ENCODE measurements around the gene PCDH8. TPM values are rescaled to one million over a fixed set of nuclear protein-coding genes. Genes with fewer than 3 reads are reported as not detected.

The PCDH8 gene
- total RNA-seq, 1 donor from 2014 or later: 89.0 TPM

DNA sequence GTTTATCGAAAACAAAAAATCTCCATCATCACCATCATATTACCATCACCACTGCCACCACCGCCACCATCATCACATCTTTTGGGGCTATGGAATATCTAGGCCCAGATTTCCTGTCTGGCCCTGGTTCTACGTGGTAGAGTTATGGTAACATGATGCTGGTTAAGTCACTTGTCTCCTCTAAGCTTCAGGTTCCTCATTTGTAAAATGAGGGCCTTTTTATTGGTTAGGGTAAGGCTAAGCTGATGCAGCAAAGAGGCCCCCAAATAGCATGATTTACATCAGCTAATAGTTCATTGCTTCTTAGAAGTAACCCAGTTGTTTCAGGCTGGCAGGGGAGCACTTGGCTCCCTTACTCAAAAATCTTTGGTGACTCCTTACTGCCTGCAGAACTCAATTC, 37.9 kb downstream of the PCDH8 start:
- Mint-ChIP-seq H3K36me3 (ENCODE audit: unreplicated experiment) (no peaks in the 10 kb centered on the region), H3K4me1 (ENCODE audit: low read depth, unreplicated experiment) (peaks cover 6% of the 10 kb centered on the region), H3K27me3 (ENCODE audit: unreplicated experiment) (peaks cover 3% of the 10 kb centered on the region), H3K27ac (ENCODE audit: unreplicated experiment) (no peak overlapping the region), H3K9me3 (ENCODE audit: unreplicated experiment) (no peaks in the 10 kb centered on the region), H3K4me3 (ENCODE audit: unreplicated experiment) (no peak overlapping the region)
- DNase-seq: no peak
- no peak for TF ChIP-seq CTCF (IDR thresholded peaks at IDR 0.05; ENCODE audit: partially characterized antibody, unreplicated experiment)

- no peaks in the 10 kb centered on the region for H3K9me3 Mint-ChIP-seq (ENCODE audit: unreplicated experiment)
- H3K4me1 Mint-ChIP-seq (ENCODE audit: low read depth, unreplicated experiment): peaks cover 6% of the 10 kb centered on the region
- H3K36me3 Mint-ChIP-seq (ENCODE audit: unreplicated experiment): no peaks in the 10 kb centered on the region
- peaks cover 3% of the 10 kb centered on the region for H3K27me3 Mint-ChIP-seq (ENCODE audit: unreplicated experiment)
- no peak overlapping the region for H3K4me3 Mint-ChIP-seq (ENCODE audit: unreplicated experiment)
- no peak for TF ChIP-seq CTCF (IDR thresholded peaks at IDR 0.05; ENCODE audit: partially characterized antibody, unreplicated experiment)
- no peak for DNase-seq
- no peak overlapping the region for H3K27ac Mint-ChIP-seq (ENCODE audit: unreplicated experiment)
Measured at GRCh38 chr13:52810011-52810410, 38.4 kb downstream of the PCDH8 start.

GRCh38 chr13:52809310-52809769, 39.1 kb downstream of the PCDH8 start:
- H3K36me3 Mint-ChIP-seq (ENCODE audit: unreplicated experiment): no peaks in the 10 kb centered on the region
- peaks cover 3% of the 10 kb centered on the region for H3K27me3 Mint-ChIP-seq (ENCODE audit: unreplicated experiment)
- H3K4me1 Mint-ChIP-seq (ENCODE audit: low read depth, unreplicated experiment): peaks cover 6% of the 10 kb centered on the region
- no peak overlapping the region for H3K4me3 Mint-ChIP-seq (ENCODE audit: unreplicated experiment)
- peak; percentile 80 for DNase-seq
- no peaks in the 10 kb centered on the region for H3K9me3 Mint-ChIP-seq (ENCODE audit: unreplicated experiment)
- H3K27ac Mint-ChIP-seq (ENCODE audit: unreplicated experiment): no peak overlapping the region
- TF ChIP-seq CTCF (IDR thresholded peaks at IDR 0.05; ENCODE audit: partially characterized antibody, unreplicated experiment): peak; percentile 77

GRCh38 chr13:52808842-52809219, 39.6 kb downstream of the PCDH8 start:
- no peak for DNase-seq
- H3K4me1 Mint-ChIP-seq (ENCODE audit: low read depth, unreplicated experiment): peaks cover 6% of the 10 kb centered on the region
- H3K27me3 Mint-ChIP-seq (ENCODE audit: unreplicated experiment): peaks cover 3% of the 10 kb centered on the region
- no peak overlapping the region for H3K27ac Mint-ChIP-seq (ENCODE audit: unreplicated experiment)
- TF ChIP-seq CTCF (IDR thresholded peaks at IDR 0.05; ENCODE audit: partially characterized antibody, unreplicated experiment): no peak
- H3K4me3 Mint-ChIP-seq (ENCODE audit: unreplicated experiment): no peak overlapping the region
- H3K9me3 Mint-ChIP-seq (ENCODE audit: unreplicated experiment): no peaks in the 10 kb centered on the region
- no peaks in the 10 kb centered on the region for H3K36me3 Mint-ChIP-seq (ENCODE audit: unreplicated experiment)

DNA sequence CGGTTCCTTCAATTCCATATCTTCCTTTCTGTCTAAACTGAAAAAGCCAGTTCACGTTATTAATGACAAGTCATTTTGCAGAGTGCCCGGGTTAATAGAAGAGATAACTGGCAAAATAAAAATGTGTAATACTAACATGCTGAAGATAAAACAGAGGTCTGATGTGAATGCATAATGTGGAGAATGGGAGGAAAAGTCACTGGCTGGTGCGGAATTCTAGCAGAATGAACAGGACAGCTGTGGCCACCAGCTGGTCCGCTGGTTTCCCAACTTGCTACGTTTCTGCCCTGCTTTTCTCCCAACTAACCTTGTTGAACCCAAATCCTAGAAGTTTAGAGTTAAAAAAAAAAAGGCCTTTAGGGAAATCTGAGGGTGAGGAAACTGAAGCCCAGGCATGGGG, 42.4 kb downstream of the PCDH8 start:
- H3K4me3 Mint-ChIP-seq (ENCODE audit: unreplicated experiment): no peak overlapping the region
- no peak for TF ChIP-seq CTCF (IDR thresholded peaks at IDR 0.05; ENCODE audit: partially characterized antibody, unreplicated experiment)
- no peaks in the 10 kb centered on the region for H3K36me3 Mint-ChIP-seq (ENCODE audit: unreplicated experiment)
- peaks cover 3% of the 10 kb centered on the region for H3K27me3 Mint-ChIP-seq (ENCODE audit: unreplicated experiment)
- H3K4me1 Mint-ChIP-seq (ENCODE audit: low read depth, unreplicated experiment): peaks cover 6% of the 10 kb centered on the region
- DNase-seq: no peak
- H3K9me3 Mint-ChIP-seq (ENCODE audit: unreplicated experiment): no peaks in the 10 kb centered on the region
- no peak overlapping the region for H3K27ac Mint-ChIP-seq (ENCODE audit: unreplicated experiment)
